ENCODE measurements around the gene COL5A3.
"Not testable (repeated sequence)": the region's sequence is repeated elsewhere in the genome, so short reads cannot be mapped to it uniquely, and the experiment has no call there.

COL5A3 gene

DNA sequence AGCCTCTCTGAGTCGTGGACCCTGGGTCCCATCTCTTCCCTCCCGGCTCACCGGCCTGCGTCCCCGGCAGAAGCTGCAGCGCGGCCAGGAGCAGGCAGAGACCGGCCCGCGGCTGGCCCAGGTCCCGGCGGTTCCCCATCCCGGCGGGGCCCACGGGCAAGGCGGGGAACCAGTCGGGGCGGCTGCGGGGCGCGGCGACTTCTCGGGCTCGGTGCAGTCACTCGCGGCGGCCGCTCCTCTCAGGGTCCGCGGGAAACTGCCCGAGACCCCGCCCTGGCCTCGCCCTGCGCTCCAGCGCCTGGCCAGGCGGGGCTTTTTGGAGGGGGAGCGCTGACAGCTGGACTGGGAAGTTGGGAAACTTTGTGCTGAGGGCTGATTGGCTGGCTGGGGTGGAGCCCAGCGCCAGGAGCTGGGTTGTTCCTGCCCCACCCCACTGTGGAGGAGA lies at the start of gene COL5A3:
TSS of gene COL5A3 (minus strand) at position 258 of the 445 bp plus-strand sequence. CDS start at position 139, 119 bp downstream.
- DNase-seq: no peak

DNA sequence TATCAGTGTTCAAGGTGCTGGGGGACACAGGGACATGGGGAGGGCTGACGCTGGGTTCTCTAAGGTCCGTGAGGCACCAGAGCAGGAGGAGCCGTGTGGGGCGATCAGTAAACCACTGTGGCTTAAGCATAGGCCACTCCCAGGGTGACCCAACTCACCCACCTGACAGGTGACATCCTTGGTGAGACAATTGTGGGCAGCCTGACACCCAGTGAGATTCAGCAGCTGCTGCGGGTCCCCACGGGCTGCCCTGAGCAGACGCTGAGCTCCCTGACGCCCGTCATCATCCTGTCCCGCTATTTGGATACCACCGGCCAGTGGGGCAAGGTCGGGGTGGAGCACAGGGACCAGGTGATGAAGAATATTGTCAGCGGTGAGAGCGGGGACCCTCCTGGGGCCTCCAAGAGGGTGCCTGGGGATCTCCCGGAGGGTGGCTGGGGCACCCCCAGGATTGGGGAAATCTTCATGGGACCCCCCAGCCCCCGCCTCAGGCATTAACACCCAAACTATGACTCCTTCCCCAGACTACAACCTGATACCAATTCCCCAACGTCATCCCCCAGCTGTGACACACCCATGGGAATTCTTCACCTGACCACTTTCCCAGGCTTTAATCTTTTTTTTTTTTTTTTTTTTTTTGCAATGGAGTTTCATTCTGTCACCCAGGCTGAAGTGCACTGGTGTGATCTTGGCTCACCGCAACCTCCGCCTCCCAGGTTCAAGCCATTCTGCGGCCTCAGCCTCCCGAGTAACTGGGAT lies 42.5 kb upstream of the COL5A3 start:
- no peak for DNase-seq

DNA sequence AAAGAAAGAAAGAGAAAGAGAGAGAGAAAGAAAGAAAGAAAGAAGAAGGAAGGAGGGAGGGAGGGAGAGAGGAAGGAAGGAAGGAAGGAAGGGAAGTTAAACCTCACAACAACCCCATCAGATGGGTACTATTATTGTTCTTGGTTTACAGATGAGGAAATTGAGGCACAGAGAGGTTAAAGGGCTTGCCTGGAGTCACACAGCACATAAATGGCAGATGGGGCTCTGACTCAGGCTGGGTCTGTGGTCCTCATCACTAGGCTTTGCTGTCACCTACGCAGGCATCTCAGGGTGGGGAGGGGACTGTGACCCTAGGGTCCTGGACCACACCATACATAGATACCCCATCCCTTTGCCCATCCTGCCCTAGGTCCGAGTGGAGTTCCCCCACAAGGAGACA lies 39.3 kb upstream of the COL5A3 start:
- no peak for DNase-seq

DNA sequence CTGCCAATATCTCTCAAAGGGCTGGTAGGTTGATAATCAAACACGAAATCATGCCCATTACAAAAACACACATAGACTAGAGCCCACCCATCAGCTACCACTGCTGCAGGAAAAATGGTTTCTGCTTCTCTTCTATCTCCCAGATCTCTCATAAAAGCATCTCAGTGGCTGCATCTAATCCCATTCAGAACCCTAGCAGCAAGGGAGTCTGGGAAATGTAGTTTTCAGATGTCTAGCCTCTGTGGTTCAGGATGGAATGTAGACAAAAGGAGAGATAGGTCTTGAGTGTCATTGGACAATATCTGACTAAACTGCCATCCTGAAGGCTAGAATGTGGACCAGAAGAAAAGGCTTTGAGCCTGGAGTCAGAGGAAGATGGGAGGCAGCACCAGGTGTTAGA lies 35.1 kb upstream of the COL5A3 start:
- DNase-seq: no peak

DNA sequence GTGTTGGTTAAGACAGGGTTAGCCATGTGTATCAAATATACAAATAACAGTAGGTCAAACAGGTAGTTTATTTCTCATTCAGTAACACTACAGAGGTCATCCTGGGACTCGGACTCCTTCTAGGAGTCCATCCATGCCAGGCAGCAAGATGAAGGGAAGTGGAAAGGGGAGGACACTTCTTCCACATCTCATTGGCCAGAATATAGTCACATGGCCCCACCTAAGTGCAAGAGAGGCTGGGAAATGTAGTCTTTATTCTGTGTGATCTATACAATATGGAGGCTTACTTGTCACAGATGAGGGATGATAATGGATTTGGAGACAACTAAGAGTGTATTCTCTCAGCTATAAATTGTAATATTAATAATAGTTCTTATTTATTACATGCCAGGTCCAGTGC lies 34.1 kb upstream of the COL5A3 start:
- no peak for DNase-seq

DNA sequence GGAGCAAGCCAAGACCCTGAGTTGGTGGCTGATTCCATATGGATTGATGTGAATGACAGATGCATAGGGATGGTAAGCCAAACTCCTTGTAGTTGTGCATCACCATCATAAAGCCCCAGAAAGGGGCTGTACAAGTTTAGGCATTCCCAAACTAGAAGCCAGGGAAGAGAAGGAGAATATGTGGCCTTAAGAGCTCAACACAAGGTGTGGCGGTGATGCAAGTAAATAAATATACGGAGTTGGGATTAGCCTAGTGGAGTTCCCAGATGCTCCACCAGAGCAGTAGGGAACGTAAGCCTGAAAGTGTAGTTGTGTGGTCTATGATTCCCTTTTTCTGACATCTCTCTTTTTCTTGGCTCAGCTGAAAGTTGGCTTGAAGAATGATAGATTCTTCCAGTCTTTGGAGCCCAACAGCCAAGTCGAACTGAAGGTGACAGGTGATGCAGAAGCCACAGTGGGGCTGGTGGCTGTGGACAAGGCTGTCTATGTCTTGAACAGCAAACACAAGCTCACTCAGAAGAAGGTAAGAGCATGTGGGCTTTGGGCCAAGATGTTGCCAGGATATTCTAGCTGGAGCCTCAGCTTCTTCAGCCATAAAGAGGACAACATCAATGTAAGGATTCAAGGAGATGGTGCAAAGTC lies 33.1 kb upstream of the COL5A3 start:
- DNase-seq: no peak

DNA sequence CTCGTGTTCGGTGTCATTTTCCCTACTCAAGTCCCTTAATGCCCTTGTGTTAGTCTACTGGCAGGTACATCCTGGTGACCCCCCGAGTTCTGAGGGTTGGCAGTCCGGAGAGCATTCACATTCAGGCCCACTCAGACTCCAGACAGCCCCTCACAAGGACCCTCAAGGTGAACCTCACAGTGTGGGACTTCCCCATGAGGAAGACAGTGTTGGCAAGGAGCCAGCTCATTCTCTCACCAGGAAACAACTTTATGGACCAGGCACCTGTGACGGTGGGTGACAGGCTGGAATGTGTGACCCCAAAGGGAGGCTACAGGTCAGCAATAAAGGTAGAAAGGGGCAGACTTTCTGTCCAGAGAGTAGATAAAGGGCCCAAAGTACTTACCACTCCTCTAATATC lies 27.5 kb upstream of the COL5A3 start:
- peak; percentile 2 for DNase-seq

DNA sequence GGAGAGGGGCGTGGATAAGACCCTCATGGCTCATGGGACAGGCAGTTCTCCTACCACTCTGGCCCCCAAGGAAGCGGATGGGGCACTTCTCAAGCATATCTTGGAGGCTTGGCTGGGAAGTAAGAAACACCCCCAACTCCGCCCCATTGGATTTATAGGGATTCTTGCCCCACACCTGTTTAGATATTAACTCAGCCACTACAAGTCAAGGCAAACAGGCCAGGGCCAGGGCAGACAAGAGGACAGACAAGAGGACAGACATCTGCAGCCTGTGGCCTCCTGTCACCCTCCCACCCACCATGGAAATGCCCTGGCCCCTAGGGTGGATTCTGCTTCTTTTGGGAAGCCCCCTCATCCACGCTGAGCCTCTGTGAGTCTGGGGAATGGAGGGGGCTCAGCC lies 27.1 kb upstream of the COL5A3 start:
- DNase-seq: no peak

DNA sequence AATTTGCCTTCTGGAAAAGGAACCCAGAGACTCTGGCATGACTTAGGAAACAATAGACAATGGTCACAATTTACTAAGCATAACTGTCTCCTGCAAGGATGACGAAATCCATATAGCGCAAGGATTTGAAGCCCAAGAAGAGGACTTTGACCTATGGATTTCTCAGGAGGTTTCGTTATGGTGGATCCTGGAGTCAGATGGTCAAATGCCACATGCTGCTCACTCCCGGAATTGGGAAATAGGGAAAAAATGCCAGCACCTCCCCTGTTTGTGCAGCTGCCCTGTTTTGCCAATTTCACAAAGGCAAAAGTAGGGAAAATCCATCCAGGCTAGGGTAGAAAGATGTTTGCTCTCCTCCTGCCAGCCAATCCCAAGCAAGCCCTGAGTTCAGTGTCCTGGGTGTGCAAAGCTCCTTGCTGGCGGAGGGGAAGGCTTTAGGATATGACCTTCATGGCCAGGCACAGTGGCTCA lies 26.3 kb upstream of the COL5A3 start:
- DNase-seq: no peak

DNA sequence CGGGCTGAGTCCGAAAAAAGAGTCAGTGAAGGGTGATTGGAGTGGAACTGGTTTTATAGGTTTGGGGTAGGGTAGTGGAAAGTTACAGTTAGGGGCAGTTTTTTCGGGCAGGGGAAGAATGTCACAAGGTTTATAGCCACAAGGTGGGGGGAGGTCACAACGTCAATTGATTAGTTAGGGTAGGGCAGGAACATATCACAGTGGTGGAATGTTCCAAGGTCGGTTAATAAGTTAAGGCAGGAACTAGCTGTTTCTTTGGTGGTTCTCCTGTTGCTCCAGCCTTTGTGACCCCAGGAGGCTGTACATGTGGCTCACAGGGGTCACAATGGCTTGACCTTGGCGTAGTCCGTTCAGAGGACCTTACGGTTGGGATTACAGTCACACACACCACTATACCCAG lies 23.3 kb upstream of the COL5A3 start:
- no peak for DNase-seq

DNA sequence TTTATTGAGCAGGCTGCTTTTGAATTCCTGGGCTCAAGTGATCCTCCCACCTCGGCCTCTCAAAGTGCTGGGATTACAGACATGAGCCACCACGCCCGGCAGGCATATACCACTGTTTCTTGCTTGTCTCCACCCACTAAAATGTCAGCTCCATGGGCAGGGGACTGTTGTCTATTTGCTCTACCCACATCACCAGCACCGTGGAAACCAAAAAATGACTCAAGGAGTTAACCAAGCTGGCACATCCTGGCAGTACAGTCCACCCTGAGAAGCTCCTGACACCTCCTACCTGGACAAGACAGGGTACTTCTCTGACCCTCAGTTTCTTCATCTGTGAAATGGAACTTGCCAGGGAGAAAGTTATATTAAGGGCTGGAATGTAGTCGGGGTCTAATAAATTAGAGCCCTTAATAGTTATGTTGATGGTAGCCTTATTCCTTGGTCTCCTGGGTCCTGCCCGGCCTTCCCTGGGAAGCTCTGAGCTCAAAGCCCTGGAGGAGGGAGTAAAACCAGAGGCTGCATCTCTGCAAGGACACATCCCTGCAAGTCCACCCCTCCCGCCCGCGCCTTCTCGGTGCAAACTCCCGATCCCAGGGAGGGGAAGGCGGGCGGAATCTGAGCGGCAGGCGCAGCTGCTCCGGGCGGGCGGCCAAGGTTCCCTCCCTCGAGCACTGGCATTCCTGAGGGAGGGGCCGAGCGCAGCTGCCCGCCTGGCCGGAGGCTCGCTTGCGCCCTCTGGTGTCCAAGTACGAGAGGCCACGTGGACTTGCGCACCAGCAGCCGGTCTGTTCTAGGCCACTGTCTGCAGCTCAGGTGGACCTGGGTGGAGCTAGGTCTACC lies 17.1 kb upstream of the COL5A3 start:
- DNase-seq: peak; percentile 90

DNA sequence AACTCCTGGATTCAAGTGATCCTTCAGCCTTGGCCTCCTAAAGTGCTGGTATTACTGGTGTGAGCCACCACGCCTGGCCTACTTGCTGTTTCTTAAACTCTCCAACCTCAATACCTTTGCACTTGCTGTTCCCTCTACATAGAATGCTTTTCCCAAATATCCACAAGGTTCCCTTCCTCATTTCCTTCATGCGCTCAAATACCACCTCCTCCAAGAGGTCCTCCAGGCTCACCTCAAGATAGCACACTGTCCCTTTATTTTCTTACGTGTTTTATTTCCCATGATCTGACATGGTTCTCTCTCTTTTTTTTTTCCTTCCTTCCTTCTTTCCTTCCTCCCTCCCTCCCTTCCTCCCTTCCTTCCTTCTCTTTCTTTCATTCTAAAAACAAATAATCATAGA lies 16.4 kb upstream of the COL5A3 start:
- DNase-seq: no peak

DNA sequence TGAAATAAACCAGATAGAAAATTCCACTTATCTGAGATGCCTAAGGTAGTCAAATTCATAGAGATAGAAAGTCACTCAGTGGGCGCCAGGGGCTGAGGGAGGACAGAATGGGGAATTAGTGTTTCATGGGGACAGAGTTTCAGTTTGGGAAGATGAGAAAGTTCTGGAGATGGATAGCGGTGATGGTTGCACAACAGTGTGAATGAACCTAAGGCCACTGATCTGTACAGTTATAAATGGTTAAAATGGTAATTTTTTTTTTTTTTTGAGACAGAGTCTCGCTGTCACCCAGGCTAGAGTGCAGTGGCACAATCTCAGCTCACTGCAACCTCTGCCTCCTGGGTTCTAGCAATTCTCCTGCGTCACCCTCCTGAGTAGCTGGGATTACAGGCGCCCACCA lies 12.8 kb upstream of the COL5A3 start:
- DNase-seq: not testable (repeated sequence)

DNA sequence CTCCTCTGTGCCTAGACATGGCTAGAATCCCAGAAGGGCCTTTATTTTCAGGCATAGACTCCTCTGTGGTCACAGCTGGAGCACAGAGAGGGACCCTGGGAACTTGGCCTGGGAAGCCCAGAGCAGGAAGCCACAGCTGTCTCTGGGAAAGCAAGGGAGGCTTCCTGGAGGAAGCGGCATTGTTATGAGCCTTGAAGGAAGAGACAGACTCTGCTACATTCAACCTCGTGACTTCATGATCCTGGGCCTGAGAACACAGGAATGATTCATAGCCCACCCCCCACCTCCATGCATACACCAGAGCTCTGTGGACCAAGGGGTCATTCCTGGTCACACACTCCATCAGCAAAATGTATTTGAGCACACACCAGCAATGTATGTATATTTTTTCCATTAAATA lies 11.6 kb upstream of the COL5A3 start:
- no peak for DNase-seq

DNA sequence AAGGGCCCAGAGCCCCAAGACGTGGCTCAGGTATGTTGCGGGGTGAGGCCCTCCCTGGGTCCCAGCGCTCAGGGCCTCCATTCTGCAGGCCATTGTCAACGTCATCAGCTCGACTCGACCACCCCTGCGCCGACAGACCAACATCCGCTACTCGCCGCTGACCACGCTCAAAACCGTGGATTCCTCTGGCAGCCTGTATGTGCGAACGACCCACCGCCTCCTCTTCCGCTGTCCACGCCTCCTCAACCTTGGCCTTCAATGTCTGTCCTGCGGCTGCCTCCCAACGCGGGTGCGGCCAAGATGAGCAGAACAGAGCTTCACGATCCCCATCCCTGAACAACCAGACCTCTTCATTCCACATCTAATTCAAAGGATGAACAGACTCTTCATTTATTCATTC lies 11.1 kb upstream of the COL5A3 start:
- DNase-seq: no peak

DNA sequence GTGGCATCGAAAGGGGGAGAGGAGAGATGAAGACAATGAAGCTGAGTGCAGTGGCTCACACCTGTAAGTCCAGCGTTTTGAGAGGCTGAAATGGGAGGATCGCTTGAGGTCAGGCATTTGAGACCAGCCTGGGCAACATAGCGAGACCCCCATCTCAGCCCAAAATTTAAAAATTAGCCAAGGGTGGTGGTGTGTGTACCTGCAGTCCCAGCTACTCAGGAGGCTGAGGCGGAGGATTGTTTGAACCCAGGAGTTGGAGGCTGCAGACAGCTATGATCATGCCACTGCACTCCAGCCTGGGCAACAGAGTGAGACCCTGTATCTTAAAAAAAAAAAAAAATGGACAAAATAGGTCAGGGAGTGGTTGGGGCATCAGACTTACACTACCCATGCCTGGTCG lies 10.5 kb upstream of the COL5A3 start:
- DNase-seq: no peak

DNA sequence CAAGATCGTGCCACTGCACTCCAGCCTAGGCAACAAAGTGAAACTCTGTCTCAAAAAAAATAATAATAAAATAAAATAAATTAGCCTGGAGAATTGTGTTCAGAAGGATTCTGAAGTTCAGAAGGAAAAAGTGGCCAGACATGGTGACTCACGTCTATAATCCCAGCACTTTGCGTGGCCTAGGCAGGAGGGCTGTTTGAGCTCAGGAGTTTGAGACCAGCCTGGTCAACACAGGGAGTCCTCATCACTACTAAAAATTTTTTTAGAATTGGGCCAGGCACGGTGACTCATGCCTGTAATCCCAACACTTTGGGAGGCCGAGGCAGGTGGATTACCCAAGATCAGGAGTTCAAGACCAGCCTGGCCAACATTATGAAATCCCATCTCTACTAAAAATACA lies 8.9 kb upstream of the COL5A3 start:
- DNase-seq: no peak

DNA sequence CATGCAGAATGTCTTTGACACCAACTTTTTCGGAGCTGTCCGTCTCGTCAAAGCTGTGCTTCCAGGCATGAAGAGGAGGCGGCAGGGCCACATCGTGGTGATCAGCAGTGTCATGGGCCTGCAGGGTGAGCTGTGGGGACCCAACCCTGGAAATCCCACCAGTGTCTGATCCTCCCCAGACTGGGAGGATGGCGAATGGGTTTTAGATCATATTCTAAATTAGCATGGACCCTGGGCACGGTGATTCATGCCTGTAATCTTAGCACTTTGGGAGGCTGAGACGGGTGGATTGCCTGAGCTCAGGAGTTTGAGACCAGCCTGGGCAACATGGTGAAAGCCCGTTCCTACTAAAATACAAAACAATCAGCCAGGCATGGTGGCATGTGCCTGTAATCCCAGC lies 8.5 kb upstream of the COL5A3 start:
- DNase-seq: no peak

DNA sequence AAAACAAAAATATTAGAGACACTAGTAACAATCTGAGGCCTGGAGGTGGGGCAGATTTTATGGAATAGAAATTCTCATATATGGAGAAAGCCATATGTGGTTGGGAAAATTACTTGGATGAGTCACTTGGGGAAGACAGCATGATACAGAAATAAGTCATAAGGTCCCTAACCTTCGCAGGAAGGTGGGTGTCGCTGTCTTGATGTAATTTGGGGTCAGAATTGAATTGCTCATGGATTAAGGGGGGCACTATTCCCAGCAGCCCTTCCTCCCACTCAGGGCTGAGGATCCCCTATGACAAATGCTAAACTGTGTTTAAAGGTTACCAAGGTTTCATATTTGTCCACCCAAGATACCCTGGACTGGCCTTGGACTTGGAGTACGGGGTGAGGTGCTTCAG lies 8.0 kb upstream of the COL5A3 start:
- no peak for DNase-seq

DNA sequence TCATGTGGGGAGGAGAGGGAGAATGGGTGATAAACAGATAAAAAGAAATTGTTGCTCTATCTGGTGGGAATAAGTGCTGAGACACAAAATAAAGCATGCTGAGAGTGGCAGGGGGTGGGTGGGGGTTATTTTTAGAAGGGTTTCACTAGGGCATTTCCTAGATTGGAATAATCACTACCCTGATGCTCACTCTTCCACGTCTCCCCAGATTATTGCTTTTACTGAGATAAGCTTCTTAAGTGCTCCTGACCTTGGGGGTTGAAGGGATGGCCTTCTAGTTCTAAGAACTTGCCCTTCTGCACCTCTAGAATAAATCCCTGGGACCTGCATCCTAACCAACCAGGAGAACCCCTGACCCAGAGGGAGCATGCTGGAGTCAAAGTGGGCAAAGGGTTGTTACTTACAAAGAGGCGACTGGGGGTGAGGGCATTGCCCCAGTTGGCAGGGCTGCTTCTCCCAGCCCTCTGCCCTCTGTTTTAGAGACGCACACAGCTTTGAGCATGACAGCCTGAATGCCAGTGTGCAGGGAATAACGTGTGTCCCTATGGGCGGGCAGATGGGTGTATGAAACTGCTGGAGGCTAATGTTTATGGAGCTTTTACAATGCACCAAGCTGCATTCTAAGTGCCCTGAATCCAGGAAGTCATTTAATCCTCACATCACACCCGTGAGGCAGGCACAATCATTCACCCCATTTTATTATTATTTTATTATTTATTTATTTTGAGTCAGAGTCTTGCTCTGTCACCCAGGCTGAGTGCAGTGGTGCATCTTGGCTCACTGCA lies 3.7 kb upstream of the COL5A3 start:
- DNase-seq: no peak

DNA sequence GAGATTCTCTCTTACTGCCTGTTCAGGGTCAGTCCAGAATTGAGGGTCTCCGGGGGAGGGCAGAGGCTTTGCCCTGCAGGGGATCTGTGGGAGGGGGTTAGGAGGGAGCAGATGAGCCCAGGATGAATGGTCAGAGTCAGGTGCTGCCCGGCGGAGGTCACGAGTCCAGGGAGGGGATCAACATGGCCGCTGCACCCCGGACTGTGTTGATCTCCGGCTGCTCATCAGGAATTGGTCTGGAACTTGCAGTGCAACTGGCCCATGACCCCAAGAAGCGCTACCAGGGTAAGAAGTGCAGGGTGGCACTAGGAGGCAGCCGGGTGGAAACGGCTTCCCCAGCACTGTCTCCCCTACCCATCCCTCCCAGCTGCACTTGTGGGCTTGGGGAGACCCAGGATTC lies 3.0 kb upstream of the COL5A3 start, which contains the start of gene RDH8:
TSS of gene RDH8 (plus strand) at position 168 of the 400 bp plus-strand sequence. CDS start at position 183, 15 bp downstream.
- DNase-seq: no peak

DNA sequence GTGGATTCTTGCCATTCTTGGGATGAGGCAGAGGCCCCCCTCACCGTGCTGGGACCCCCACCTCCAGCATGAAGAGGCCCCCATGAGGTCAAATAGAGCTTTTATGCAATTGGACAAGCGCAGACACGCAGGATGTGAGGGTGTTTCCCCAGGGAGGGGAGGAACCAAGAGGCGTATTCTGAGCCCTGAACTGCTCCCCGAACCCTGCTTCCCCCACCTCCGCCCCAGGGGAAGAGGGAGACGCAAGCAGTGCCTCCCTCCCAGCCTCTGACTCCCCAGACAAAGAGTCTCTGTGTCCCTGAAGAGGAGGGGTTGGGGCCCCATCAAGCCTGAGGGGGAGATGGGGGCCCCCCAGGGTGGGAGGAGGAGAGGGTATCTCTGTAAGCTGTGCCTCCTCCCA lies 1.7 kb upstream of the COL5A3 start:
- DNase-seq: no peak

DNA sequence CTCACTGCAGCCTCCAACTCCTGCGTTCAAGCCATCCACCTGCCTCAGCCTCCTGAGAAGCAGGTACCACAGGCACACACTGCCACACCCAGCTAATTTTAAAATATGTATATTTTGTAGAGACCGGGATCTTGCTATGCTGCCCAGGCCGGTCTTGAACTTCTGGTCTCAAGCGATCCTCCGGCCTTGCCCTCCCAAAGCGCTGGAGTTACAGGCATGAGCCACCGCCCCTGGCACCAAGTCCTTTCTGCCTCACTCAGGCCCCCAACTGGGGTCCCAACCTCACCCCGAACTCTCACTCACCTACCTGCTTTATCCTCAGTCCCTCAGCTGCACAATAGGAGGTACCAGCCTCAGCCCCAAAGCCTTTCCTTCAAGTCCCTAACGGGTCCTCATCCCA lies 635 bp upstream of the COL5A3 start:
- DNase-seq: no peak

Measured in NCI-H2029 (cell line).